Body of pancreas (tissue), 4 donors: ENCODE data around the gene UBE3B.

ENCODE experiments used
- POLR2A ChIP-seq, 3 donors: fragments of 450-650 bp; IDR thresholded peaks; one replicate each; pipeline ENCODE4 v1.6.1; 2016; ENCODE audit warnings: antibody characterized with exemption in 3 of 3, mild to moderate bottlenecking in 2 of 3
- TF ChIP-seq, protein P1 (sequence below), 7 experiments: fragments of 450-650 bp in 4 of 7; fragments of 200-600 bp in 3 of 7; sonication (generic) in 3 of 7; IDR thresholded peaks; one replicate each; pipeline ENCODE4 v1.5.1; 2016 to 2019; ENCODE audit warnings: antibody characterized with exemption in 7 of 7

DNA sequence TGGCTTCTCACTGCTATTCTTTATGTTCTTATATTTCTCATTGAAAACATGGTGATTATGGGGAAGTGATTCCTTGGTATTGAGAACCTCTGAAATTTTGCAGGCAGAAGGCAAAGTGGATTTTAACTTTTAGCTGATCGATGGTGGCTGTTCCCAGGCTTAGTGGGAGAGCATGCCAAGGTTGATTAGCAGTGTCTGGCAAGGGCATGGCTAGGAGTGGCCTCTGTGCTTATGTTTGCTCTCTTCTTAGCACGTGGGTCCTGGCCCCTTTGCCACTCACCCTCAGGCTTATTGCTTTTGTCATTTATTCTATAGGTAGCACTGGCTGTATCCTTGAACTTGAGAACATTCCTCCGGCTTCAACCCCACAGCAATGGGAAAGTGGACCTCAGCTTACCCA, 98.2 kb downstream of the UBE3B start:
- TF ChIP-seq, protein P1, sequence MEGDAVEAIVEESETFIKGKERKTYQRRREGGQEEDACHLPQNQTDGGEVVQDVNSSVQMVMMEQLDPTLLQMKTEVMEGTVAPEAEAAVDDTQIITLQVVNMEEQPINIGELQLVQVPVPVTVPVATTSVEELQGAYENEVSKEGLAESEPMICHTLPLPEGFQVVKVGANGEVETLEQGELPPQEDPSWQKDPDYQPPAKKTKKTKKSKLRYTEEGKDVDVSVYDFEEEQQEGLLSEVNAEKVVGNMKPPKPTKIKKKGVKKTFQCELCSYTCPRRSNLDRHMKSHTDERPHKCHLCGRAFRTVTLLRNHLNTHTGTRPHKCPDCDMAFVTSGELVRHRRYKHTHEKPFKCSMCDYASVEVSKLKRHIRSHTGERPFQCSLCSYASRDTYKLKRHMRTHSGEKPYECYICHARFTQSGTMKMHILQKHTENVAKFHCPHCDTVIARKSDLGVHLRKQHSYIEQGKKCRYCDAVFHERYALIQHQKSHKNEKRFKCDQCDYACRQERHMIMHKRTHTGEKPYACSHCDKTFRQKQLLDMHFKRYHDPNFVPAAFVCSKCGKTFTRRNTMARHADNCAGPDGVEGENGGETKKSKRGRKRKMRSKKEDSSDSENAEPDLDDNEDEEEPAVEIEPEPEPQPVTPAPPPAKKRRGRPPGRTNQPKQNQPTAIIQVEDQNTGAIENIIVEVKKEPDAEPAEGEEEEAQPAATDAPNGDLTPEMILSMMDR (IDR thresholded peaks at IDR 0.05), result no peak
- TF ChIP-seq POLR2A (IDR thresholded peaks at IDR 0.05), result no peak
